Hindlimb muscle (tissue), 1 donor: ENCODE measurements around the gene TRERF1. TPM values are rescaled to one million over a fixed set of nuclear protein-coding genes. Genes with fewer than 3 reads are reported as not detected.

Source experiments
- DNase-seq: peaks from one replicate; pipeline ENCODE4 v3.0.0-alpha.2; 2013
- polyA plus RNA-seq: library from polyadenylated mRNA; unstranded; fragments of 120-200 nt; gene quantifications from one replicate; pipeline ENCODE4 v1.2.1, GENCODE V29; 2013; ENCODE audit not compliant: insufficient read length

Gene TRERF1
- polyA plus RNA-seq, 1 donor: 9.2 TPM

DNA sequence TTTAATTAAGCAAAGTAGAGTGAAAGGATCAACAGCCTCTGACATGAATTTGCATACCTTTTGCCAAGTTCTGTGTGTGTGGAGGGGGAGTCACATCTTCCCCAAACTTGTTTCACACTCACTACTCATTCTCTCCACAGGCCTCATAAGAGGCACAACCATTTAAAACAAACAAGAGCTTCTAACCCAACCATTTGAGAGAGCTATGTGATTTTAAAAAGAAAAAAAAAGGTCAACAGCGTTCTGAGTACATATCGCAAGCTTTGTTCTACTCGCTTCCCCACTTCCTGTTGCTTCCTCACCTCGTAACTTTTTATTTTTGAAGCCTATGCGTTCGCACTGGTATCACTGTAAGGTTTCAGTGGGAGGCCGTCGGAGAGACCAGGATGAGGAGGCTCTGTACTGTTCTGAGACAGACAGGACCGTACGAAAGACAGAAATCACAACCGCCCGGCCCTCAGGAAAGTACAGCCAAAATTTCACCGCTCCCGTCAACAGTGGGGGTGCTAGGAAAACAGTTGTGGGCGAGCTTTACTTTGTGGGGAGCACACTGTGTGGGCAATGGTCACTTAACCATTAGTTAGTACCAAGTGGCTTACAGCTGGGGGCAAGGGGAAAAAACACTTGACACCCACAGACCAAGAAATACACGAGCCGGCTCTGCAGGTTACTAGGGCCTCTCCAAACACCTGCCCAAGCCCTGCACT is 61.3 kb downstream of the TRERF1 start:
- DNase-seq: no peak

DNA sequence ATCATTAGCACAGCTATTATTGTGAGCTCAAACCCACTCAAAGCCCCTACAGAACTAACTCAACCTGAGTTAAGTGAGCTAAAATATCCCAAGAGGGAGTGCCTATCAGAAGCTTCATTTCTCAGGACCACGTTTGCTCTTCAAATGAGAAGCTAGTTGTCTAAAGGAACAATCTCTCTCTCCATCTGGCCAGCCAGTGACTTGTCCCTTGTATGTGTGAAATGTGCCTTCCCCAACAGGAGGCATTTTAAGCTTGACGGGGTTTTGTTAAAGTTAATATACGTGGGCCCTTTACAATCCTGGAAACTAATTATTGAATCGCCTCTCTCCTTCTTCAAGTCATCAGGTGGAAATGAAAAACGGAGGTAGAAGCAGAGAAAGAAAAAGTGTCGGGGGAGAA is 62.0 kb downstream of the TRERF1 start:
- DNase-seq: no peak

DNA sequence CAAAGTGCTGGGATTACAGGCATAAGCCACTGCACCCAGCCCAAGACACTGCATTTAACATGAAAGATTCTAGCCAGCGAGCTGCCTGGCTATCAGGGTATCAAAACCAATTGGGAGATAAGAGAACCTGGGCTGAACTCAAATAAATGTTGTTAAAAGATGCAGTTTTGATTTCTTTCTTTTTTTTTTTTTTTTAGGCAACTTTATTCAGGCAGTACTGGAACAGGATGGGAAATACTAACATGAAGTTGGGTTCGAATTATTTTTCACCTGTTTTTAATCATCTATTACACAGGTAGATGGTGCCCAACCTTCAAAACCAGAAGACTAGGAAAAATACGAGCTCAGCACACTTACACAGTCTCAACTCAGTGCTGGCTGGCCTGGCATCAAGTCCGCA is 63.7 kb downstream of the TRERF1 start:
- no peak for DNase-seq

DNA sequence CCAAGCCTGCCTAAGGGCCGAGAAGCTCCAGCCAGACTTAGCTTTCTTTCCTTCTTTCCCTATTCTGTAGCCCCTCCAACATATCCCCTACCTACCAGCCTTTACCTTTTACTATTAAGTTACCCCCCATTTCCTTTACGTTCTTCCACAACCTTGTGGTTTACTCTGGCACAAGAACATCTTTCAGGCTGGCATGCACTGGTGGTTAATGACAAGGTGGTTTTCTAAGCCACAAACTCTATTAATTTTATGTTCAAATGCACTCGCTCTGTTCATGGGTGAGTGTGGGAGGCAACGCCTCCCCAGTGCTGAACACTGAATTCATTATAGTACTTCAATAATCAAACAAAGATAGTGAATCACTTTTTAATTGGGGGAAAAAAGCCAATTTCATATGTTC is 64.4 kb downstream of the TRERF1 start:
- DNase-seq: no peak

DNA sequence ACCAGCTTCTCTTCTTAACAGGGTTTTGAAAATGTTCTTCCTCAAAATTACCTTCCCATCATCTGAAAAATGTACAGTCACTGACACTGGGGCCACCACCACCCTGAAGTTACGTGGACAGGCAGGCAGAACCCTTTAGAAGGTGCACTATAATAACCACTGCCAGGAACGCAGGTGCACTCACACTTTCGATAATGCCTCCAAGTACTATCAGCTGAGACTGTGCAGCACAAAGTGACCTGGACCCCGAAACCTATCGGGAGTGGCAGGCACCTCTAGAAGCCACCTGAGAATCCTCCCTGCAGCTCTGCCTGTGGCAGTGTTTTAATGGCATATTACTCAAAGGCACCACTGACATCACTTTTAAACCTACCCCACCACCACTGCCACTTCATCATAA is 66.4 kb downstream of the TRERF1 start:
- no peak for DNase-seq

DNA sequence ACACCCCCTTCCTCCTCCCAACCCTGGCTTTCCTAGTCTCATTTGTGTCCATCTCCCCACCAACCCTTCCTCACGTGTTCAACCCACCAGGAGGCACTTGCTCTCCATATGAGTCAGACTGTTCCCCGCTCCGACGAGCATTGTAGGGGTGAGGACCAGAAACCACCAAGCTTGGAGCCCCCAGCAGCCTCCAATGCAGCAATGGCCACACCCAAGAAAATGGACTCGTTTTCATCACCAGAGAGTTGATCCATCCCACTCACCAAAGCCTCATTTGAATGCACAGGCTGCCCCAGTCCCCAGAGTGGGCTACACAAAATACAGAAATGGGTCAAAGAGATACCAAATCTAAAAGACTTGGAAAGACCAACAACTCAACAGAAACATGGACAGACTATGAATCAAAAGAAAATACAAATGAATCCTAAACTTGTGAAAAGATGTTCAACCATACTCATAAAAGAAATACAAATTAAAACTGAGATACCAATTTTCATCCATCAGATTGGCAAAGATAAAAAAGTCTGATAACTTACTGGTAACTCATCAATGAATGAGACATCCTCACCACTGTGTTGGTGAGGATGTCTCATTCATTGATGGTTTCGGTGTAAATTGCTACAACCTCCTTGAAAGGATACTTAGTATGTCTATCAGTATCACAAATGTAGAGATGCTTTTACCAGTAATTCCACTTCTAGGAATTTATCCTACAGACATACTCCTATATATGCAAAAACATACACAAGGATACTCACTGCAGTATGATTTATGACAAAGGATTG is 68.1 kb downstream of the TRERF1 start:
- no peak for DNase-seq

DNA sequence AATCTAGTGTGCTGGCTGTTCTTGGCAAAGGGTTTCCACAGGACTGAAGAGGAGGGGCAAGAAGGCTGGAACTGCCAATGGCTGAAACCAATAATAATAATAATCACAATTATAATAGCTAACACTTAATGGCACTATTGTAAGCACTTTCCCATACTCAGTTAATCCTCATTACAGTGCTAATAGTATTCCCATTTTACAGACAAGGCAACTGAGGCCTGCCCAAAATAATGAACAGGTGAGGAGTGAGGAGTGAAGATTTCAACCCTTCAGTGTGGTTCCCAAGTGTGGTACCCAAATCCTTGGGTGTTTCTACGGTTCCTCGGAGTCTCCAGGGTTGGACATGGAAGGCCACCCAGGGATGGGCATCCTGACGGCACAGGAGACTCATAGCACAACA is 69.9 kb downstream of the TRERF1 start:
- no peak for DNase-seq

DNA sequence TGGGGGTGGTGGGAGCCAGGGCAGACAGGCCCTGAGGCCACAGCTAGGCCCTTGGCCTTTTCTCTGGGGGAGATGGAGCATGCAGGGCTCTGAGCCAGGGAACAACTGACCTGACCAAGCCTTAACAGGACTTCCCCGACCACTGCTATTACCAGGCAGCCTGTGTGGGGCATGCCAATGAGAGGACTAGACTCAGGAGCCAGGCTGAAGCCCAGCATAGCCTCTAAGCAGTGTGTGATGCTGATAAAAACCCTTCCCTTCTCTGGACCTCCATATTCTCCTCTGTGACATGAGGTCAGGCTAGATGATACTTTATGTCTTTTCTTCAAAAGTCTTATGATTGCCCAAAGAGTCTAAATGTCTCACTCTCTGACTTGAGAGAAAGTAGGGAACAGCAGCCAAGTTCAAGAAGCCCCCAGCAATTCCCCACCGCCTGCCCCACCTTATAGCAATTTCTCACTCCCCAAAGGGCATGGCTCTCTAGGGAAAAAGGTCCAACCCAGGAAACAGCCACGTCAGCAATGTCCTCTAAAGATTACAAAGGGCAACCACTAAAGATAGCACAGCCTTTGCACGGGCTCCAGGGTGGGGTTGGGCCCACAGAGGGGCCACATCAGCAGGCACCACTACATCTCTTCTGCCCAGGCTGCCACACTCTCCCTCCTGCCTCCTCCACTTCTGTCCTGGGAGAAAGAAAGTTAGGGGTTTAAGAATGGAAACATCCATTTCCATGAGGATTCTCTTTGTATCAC is 71.3 kb downstream of the TRERF1 start:
- no peak for DNase-seq

DNA sequence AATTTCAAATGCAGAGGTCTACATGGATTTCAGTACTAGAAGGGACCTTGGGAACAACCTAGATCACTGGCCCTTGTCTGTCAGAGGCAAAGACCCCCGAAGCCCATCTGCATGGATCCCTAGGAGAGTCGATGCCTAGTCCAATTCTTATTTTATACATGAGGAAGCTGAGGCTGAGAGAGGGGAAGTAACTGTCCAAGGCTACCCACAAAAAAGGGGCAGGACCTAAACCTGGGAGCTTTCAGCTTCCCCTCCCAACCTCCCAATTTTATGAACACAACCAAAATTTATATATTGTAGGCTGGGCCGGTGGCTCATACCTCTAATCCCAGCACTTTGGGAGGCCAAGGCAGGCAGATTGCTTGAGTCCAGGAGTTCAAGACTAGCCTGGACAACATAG is 73.2 kb downstream of the TRERF1 start:
- DNase-seq: no peak

DNA sequence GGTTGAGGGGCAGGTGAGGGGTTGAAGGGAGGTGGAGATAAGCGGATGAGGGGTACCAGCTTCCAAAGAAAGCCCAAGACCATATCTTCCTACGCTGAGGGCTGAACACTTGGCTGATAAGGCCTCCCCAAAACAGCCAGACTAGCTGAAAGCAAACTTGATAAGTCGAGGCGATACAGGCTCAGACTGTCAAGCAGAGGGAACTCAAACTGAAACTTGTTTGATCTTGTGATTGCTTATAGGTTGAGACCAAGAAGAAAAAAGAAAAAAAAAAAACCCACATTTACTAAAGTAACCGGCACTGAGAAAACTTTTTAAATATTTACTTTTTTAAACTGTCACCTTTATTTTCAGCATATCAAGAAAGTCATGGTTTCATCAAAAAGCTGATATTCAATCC is 73.6 kb downstream of the TRERF1 start:
- DNase-seq: no peak

DNA sequence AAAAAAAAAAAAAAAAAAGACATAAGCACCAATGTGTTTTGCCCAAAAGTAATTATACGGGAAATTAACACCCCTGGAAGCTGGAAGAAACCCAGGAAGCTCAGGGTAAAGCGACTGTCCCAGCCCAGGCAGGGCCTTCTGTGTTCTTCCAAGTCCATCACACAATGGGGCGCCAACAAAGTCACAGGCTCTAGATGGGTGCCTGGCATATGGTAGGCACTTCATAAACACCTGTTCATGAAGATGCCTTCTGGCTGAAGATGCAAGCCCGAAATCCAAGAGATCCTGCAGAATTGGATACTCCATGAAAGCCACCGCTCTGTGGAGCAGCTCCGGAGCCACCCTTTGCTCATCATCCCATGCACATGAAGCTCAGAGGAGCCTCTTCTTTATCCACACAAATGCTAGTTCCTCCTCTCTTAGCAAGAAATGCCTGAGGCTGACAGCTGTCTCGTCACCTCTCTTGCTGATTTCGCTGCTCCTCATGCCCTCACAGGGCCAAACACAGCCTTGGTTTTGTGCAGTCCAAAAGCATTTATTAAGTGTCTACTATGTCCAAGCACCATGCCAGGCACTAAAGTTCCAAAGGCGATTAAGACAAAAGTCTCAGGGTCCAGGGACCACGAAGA is 76.6 kb downstream of the TRERF1 start:
- no peak for DNase-seq

DNA sequence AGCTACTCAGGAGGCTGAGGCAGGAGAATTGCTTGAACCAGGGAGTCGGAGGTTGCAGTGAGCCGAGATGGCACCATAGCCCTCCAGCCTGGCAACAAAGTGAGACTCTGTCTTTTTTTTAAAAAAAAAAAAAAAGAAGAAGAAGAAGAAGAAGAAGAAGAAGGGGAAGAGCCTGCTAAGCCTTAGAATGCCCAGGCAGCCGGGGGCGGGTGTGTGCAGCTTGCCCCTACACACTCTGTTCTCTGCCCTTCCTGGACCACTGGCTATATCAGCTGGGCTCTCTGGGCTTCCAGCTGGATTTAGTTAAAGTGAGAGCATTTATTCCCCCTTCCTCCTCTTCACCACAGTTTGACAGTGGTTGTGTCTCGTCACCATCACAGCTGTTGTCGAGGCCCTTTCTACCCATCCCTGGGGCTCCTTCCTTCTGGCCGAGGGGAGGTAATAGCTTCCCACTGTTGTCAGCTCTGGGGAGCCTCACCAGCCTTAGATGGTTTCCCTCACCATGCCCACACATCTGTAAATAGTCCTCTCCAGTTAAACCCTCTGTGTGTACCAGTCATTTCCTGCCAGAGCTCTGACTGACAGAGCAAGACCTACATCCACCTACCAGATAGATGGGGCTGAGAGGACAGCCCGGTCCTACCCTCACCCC is 77.6 kb downstream of the TRERF1 start:
- no peak for DNase-seq

DNA sequence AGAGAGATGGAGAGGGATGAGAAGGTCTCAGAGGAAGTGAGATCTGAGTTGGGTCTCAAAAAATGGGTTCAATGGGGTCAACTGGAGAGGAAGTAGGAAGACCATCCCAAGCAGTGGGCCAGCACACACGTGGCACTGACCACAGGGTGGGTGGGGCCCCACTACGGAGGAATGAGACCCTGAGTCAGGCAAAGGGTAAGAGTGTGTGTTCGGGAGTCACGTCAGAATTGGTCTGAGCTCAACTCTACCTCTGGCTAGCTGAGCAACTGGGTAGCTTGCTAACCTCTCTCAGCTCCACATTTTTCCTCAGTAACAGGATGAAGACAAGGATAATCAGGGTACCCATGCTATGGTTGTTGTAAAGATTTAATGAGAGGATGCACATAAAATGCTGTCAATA is 79.0 kb downstream of the TRERF1 start:
- no peak for DNase-seq

DNA sequence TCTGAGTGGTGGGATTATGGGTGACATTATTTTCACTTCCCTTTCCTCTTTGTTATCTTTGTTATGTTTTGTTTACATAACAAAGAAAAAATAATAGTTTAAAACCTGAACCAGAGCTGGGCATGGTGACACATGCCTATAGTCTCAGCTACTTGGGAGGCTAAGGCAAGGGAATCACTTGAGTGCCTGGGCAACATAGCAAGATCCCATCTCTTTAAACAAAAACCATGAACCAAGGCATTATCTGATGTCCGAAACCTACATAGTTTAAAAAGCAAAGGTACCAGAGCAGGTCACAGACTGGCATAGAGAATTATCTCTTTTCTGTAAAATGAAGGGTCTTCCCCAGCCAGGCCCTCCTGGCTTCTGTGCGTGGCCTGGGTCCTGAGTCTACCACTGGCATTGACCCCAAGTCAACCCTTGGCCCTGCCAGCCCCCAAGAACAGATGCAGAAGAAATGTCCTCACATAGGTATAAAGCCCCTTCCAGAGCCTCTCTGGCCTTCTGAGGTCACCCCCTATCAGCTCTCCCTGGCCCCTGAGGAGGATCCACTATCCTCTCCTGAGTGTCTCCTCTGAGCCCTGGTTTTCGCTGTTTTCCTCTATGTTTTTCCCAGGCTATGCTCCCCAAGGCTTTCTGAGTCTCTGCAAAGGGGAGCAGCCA is 81.3 kb downstream of the TRERF1 start:
- DNase-seq: no peak

DNA sequence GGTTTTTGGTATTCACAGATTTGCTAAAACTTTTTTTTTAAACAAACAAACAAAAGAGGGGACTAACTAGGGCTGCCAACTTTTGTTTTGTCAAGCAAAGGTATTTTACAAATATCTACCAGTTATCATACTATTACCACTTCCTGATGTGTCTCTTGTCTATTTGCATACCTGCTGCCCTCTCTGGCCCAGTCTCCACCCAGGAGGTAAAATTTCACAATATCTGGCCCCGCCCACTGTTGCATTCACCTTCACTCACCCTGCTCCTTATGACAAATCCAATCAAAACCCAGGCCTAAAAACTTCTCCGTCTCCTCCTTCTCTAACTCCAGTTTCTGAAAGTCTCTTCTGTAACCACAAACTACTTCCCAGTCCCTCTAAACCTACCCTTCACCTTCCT is 82.2 kb downstream of the TRERF1 start:
- no peak for DNase-seq

DNA sequence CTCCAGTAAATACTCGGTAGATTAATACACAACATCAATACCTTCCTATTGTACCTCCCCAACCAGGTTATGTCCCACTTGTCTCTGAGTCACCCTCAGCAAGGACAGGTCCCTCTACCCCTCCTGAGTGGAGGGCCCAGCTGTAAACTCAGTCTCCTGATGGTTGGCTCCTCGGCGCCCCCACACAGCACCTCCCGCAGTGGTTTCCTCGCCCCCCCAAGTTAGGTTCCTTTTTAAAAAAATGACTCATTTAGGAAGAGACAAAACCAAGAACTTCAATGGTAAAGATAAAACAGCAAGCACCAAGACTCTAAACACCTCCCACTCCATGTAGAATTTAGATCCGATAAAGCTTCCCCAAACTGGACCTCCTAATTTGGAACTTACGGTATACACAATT is 83.5 kb downstream of the TRERF1 start:
- DNase-seq: no peak

DNA sequence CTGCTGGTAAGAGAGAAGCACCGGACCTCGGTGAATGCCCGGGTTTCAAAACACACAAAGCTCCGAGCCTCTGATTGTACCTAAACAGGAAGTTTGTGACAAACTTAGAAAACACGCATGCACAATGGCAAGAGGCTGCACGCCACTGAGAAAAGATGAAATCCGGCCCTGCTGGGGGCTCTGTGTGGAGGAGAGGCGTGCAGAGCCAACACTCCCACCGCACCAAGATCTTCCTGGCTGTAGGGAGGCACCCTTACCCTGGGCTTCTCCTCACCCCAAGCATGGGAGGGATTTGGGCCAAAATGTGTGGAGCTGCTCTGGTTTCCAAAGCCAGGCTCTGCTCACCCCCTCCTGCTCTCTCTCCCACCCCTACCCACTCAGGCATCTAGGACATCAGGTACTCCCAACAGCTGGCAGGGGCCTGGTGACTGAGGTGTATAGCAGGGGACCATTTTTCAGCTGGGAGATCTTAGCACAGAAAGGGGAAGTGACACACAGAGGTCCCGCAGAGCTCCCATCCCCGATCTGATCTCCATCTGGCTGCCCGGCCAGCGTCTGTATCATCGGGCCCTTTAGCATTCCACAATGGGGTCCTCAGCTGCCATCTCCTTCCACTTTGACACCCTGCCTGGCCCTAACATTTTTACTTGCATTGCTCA is 84.2 kb downstream of the TRERF1 start:
- DNase-seq: no peak

DNA sequence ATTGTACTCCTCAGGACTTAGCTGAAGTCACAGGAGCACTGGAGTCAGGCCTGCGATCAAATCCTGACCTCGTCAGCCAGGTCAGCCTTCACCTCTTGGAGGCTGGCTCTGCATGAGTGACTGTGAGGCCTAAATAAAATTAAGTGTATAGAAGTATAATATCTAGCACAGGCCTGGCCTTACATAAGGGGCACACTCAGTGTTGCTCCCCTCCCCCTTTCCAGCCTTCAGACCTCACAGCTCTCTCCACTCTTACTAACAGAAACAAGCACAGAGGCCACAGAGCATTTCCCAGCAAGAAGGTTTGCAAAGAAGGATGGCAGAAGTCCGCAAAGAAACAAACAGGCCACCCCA is 84.8 kb downstream of the TRERF1 start:
- DNase-seq: no peak

DNA sequence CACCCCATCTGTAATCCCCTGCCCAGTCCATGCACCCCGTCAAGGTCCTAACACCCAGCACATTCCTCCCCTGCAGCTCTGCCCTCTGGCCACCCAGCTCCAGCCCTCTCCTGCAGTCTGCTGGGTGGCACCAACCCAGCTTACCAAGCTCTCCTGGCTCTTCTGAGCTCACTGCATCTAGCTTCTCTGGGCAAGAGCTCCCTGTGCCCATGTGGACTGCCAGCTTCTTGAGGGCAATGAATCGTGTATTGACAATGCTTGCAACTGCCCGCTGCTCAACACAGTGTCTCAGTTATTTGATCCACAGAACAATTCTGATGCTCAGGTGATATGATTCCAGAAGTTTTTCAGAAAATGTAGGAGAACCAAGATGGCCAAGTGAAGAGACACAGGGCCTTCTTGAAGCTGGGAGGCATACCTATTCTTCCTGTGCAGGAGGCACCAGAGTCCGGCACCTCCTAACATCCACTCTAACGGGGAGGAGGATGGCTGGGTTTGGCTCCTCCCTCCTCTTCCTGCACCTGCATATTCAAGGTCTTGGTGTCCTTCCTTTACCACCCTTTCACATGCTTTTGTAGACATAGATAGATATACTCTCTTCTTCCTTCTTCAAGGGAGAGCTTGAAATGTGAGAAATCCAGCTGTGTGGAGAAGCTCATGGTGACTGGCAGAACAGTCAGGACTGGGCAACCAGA is 85.6 kb downstream of the TRERF1 start:
- no peak for DNase-seq

DNA sequence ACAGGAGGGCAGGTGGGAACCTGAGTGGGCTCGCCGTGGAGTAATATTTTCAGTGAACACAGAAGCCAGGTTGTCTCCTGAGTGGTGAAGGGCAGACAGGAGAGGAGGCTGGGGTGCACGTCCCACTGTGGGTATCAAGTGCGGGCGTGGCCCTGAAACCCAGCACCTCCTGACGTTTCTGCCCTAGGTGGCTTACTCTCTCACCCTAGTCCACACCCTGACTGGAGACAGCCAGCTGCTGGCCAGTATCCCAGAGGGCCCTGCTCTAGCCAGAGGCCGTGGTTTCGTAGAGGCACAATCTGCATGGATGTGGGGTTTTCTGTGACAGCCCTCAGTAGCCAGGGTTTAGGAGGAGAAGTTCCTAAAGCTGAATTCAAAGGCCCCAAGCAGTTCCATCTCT is 86.7 kb downstream of the TRERF1 start:
- DNase-seq: no peak
